OCI-LY1 (cell line): ENCODE measurements around the gene THSD7A.

Experiments used
- EZH2 ChIP-seq: fragments of 200-600 bp; sonication (generic), shearing (Covaris generic); IDR thresholded peaks from 2 replicates; pipeline ENCODE4 v1.8.0; 2017; ENCODE audit warnings: borderline replicate concordance, mixed run types, mild to moderate bottlenecking, antibody characterized with exemption, low read length, moderate library complexity, mixed read lengths
- TF ChIP-seq, protein P1 (sequence below): fragments of 200-600 bp; sonication (generic), shearing (Covaris generic); IDR thresholded peaks from 2 replicates; pipeline ENCODE4 v1.5.1; 2017; ENCODE audit warnings: mild to moderate bottlenecking, antibody characterized with exemption, low read length, moderate library complexity, mixed read lengths

DNA sequence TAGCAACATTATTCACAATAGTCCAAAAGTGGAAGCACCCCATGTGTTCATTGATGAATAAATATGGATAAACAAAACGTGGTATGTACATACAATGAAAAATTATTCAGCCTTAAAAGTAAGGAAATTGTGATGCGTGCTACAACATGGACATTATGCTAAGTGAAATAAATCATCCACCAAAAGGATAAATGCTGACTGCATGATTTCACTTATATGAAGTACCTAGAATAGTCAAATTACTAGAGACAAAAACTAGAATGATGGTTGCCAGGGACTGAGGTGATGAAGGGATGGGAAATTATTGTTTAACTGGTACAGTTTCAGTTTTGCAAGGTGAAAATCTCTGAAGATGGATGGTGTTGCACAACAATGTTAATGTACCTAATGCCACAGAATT lies 56.6 kb downstream of the THSD7A start:
- no peak for TF ChIP-seq EZH2
- TF ChIP-seq, protein P1, sequence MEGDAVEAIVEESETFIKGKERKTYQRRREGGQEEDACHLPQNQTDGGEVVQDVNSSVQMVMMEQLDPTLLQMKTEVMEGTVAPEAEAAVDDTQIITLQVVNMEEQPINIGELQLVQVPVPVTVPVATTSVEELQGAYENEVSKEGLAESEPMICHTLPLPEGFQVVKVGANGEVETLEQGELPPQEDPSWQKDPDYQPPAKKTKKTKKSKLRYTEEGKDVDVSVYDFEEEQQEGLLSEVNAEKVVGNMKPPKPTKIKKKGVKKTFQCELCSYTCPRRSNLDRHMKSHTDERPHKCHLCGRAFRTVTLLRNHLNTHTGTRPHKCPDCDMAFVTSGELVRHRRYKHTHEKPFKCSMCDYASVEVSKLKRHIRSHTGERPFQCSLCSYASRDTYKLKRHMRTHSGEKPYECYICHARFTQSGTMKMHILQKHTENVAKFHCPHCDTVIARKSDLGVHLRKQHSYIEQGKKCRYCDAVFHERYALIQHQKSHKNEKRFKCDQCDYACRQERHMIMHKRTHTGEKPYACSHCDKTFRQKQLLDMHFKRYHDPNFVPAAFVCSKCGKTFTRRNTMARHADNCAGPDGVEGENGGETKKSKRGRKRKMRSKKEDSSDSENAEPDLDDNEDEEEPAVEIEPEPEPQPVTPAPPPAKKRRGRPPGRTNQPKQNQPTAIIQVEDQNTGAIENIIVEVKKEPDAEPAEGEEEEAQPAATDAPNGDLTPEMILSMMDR = no peak
